ENCODE results near the gene OPCML.

GRCh38 chr11:132921597-132921996 is 610.7 kb downstream of the OPCML start:
- TF ChIP-seq, protein P1, sequence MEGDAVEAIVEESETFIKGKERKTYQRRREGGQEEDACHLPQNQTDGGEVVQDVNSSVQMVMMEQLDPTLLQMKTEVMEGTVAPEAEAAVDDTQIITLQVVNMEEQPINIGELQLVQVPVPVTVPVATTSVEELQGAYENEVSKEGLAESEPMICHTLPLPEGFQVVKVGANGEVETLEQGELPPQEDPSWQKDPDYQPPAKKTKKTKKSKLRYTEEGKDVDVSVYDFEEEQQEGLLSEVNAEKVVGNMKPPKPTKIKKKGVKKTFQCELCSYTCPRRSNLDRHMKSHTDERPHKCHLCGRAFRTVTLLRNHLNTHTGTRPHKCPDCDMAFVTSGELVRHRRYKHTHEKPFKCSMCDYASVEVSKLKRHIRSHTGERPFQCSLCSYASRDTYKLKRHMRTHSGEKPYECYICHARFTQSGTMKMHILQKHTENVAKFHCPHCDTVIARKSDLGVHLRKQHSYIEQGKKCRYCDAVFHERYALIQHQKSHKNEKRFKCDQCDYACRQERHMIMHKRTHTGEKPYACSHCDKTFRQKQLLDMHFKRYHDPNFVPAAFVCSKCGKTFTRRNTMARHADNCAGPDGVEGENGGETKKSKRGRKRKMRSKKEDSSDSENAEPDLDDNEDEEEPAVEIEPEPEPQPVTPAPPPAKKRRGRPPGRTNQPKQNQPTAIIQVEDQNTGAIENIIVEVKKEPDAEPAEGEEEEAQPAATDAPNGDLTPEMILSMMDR (IDR thresholded peaks at IDR 0.05; ENCODE audit: low read depth, low read length, poor library complexity, severe bottlenecking) = no peak
- no peak for TF ChIP-seq EZH2phosphoT487 (IDR thresholded peaks at IDR 0.05; ENCODE audit: borderline replicate concordance, low read length)

All from DOHH2 (cell line).